ENCODE measurements around the gene SLC15A3.

SLC15A3 gene

DNA sequence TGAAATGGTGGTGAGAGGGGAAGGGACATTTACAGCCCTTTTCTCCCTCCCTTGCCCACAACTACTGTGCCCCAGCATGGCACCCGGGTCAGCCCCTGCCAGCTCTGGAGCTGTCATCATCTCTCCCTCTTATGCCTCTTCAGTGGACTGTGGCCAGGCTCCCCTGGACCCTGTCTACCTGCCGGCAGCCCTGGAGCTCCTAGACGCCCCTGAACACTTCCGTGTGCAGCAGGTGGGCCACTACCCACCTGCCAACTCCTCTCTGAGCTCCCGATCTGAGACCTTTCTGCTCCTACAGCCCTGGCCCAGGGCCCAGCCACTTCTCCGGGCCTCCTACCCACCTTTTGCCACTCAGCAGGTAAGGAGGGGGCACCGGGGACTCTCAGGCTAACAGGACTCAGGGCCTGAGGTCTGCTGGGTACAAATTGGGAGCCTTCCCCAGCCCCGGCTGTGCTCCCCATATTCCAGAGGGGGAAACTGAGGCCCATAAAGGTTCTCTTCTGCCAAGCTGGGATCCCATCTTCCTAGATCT, 24.8 kb downstream of the SLC15A3 start:
- DNase-seq, result no peak

DNA sequence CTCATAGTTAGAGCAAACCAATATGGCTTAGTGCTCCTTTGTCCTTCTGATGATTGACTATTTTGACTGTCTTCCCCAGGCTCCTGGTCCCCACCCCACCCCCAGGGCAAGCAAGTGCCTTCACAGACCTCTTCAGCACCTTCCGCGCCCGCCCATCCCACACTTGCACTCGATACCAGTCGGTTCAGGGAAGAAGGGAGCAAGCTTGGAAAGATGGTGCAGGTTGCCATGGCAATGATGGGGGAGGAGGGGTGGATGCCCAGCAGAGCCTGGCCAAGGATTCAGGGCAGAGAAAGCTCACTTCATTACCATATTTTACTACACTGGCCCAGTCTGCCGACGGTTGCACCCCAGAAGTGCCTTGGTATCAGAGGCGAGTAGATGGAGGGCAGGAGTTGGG, 25.5 kb downstream of the SLC15A3 start:
- DNase-seq, result no peak

DNA sequence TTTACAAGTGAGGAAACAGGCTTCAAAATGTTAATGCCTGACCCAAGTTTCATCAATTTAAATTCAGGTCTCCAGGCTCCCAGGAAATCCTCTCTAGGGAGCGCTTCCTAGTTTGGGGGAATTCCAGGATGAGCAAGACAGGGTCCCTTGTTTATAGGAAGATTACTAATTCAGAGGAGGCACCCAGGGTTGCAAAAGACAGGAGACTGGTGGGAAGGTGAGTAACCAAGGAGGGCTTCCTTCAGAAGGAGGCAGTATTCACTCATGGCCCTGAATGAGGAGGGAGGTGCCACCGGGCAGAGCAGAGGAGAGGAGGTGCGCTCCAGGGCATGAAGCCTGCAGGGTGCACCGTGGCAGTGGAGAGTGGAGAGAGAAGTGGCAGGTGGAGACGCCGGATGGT, 26.1 kb downstream of the SLC15A3 start:
- DNase-seq, result no peak

DNA sequence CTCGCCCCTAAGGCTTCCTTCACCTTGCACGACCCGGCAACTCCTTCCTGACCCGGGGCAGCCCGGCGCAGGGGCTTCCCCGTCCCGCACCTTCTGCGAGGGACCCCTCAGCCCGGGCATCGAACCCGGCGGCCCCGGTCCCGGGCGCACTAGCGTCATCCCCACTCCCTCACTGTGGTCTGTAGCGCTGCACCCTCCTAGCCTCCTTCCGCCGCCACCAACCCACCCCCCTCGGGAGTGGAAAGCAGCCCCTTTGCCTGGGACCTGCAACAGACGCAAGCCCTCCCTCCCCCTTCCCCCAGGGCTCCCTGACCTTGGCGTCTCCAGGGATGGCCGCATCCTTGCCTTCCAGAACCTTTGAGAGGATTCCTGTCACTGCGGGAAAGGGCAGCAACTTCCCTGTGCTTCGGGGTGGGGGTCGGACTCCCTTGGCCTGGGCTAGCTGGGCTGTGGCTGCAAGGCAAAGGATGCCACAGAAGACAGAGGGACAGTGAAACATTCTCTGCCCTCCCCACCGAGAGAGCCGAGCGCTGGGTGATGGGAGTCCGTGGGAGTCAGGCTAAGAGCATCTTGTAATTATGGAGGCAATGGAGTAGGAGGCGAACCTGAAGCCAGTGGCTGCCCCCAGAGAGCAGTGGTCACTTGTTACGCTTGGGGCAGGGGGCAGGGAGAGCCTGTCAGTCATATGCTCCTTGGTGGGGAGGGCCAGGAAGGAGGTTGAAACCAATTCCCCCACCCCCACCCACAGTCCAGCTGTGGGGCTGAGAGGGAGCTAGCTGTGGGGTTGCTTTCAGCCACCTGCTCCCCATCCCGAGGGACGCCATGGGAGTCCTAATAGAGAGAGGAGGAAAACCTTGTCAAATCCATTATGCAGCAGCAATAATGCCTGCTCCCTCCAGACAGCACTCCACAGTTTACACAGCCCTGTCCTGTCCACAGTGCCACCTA, 26.8 kb downstream of the SLC15A3 start:
- peak; percentile 80 for DNase-seq

DNA sequence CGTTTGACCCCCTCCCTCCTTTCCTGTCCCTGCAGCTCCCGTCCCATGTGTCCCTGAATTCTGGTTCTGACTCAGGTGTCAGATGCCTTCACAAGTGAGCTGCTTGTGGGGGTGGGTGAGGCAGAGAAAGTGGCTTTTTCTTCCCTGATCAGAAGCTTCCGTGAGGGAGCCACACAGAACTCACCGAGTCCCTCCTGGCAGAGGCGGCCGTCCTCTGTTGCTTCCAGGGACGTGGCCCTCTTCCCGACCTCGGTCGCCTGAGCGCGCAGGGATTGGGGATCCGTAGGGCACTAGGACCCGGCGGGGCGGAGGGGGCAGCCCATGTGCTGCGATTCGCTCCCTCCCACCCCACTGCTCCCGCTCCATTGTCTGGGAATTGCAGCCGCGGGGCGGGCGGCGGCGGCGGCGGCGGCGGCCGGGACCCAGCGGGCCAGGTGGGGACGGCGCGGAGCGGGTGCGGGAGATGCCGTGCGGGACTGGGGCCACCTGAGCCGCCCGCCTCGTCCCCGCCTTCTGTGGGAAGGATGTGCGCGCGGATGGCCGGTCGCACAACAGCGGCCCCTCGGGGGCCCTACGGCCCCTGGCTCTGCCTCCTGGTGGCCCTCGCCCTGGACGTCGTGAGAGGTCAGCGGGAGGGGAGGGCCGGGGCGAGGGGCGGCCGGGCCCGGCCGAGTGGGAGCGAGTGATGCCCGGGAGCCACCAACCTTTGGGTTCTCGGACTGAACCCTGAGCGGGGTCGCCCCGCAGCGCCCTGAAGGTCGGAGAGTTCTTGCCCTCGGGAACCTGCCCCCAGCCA, 27.7 kb downstream of the SLC15A3 start, which contains the start of gene TMEM132A:
Gene TMEM132A, plus strand, starts transcription at position 351 of the 796 bp plus-strand sequence. Its CDS starts 174 bp downstream, at position 525.
- DNase-seq, result peak; percentile 84

DNA sequence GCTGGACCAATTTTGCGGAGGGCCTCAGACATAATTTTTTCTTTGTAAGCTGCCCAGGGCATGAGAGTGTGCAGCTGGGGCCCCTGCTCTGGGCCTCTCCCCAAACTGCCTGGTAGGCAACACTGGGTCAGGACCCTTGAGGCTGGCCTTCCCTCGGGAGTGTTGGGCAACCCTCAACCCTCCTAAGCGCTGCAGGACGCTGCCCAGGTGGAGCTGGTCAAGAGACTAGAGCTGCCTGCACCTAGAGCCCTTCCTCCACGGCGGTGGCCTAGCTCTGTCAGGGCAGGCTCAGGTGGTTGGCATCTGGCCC, 28.2 kb downstream of the SLC15A3 start:
- no peak for DNase-seq

DNA sequence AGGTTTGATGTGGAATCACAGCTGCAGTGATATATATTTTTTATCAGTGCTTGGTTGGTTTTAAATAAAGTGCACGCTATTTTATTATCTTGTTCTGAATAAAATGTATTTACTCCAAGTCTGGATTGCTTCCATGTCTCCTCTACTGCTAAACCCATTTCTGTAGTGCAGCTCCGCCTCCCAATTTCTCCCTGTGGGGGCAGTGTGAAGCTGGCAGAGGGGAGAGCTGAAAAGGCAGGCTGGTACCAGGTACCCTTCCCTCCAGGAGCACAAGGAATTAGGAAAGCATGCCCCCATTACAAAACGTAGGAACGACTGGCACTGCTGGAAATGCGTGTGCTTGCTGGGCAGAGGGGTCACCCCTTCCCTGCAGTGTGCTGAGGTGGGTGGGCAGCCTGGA, 28.6 kb downstream of the SLC15A3 start:
- DNase-seq, result no peak

DNA sequence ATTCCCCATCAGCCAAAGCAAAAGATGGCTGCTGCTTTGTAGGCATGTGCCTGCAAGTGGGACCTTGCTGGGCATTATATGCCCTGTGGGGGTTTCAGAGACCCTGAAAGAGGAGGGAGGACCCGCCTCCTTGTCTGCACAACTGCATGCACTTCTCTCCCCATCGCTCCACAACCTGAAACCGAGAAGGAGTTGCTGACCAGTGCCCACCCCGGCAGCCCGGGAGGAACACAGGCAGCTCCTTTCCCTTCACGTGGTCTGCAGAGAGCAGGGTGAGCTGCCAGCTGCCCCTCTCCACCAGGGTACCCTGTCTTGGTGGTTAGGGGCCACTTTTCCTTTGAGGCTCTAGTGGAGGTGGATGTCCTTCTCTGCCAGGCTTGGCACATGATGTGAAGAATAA, 29.1 kb downstream of the SLC15A3 start:
- no peak for DNase-seq

DNA sequence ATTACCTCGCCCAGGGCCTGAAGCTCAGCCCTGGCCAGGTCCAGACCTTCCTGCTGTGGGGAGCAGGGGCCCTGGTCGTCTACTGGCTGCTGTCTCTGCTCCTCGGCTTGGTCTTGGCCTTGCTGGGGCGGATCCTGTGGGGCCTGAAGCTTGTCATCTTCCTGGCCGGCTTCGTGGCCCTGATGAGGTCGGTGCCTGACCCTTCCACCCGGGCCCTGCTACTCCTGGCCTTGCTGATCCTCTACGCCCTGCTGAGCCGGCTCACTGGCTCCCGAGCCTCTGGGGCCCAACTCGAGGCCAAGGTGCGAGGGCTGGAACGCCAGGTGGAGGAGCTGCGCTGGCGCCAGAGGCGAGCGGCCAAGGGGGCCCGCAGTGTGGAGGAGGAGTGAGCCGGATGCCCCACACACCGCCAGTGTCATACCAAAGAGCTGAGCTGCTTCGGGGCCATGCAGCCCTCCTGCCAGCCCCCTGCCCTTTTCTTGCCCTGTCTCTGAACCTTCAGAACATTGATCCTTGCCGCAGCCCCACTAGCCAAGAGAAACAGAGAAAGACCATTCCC, 30.1 kb downstream of the SLC15A3 start:
- DNase-seq, result no peak

DNA sequence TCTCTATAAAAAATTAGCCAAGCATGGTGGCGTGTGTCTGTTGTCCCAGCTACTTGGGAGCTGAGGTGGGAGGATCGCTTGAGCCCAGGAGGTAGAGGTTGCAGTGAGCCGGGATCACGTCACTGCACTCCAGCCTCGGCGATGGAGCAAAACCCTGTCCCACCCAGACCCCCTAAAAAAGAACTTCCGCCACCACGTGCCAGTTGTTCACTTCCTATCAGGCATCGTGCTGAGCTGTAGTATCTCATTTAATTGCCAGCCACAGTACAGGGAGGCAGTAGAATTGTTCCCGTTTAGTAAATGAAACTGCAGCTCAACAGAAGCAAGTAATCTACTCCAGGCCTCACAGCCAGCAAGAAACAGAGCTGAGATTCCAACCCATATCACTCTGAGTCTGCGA, 30.7 kb downstream of the SLC15A3 start:
- no peak for DNase-seq

DNA sequence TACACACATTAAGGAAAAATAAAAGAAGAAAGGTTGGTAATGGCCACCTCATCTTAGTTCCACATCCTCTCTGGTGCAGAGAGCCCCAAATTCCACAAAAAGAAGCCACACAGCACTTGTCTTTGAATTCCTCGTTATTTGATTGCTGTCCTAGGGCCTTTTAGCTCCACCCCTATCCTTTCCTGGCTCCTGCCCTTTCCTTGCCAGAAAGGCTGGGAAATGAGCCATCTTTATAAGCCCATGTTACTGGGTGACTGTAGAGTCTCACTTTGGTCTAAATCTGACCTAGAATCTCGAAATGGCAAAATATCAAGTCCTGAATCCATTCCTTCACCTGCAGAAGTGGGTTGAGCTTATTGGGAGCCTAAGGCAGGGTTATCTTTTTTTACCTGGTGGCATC, 32.0 kb downstream of the SLC15A3 start:
- DNase-seq, result no peak

DNA sequence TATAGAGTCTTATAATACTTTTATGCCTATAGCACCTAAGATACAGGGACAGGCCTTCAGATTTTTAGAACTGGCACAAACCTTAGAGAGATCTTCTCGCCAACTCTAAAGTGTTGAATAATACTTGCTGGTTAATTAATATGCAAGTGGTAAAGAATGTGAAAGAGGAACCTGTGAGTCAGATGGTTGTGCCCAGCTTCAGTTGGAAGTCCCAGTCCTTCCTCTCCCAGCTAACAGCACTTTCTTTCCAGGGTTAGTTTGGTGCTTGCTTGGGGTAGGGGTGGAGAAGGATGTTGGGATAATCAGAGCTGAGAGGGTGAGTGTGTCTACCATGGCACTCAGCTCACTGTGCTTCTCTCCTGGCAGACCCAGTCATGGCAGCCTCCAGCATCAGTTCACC, 32.7 kb downstream of the SLC15A3 start:
- DNase-seq, result no peak

DNA sequence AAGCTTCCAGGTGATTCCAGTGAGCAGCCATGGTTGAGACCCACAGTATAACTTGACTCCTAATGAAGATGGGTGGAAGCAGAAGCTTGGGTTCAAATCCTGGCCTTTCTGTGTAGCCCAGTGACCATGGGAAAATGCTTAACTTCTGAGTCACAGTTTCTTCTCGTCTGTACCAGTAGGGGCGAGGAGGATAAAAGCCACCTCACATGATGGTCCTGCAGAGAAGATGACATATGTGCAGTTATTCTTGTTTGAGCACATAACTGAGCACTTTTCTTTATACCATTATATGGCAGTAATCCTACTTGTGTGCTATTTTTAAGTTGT, 33.1 kb downstream of the SLC15A3 start:
- DNase-seq, result no peak

DNA sequence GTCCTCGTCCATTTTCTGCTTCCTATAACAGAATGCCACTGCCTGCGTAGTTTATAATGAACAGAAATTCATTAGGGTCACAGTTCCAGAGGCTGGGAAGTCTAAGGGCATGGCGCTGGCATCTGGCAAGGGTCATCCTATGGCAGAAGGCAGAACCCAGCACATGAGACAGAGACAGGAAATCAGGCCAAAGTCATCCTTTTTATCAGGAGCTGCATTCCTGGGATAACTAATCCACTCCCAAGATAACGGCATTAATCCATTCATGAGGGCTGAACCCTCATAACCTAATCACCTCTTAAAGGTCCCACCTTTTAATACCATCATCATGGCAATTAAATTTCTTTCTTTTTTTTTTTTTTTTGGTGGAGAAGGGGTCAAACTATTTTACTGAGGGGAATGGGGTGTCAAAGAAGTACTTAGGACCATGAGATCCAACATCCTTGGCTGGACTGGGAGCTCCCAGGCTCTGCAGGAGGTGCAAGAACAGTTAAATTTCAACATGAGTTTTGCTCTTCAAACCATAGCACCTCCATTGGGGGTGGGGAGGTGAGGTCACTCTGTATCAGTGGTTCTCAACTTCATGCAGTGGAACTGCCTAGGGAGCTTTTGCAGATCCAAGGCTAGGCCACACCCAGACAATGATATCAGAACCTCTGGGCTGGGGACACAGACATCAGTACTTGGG, 33.6 kb downstream of the SLC15A3 start:
- no peak for DNase-seq

DNA sequence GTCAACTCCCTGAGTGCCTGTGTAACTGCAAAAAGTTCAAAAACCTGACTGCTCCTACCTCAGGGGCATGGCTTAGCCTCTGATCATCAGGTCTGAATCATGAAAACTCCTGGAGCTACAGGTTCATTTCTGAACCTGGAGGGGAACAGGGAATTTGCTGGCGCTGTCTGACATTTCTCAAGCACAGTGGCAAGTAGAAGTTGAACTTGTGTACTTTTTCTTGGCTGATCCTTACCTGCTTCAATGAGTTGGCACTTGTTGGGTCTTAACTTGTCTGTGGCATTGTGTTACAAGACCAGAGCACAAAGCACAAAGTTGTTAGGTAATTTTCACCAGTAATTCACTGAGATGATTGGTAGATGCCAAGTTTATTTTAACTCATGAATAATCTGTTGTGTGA, 34.7 kb downstream of the SLC15A3 start:
- no peak for DNase-seq

DNA sequence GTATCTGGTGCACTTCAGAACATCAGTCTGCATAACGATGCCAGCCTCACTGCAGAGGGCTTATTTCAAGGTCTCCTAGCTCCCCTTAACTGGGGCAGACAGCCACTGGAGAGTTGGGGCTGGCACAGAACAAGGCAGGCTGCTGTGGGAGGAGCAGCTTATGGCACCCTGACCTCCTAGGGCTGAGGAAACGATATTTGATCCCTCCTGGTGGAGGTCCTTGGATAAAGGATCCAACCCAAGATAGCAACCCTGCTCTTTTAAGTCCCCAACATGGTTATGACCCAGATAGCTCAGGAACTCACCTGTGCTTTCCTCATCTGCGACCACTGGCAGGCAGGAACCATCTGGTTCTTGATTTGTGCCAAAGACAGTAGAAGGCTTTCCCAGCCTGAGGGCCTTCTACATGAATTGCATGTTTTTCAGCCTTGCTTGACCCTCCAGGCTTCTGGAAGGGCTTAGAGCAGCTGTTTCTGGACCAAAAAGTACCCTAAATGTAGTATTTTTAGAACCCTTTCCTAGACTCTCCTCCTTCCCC, 35.2 kb downstream of the SLC15A3 start:
- DNase-seq, result no peak

DNA sequence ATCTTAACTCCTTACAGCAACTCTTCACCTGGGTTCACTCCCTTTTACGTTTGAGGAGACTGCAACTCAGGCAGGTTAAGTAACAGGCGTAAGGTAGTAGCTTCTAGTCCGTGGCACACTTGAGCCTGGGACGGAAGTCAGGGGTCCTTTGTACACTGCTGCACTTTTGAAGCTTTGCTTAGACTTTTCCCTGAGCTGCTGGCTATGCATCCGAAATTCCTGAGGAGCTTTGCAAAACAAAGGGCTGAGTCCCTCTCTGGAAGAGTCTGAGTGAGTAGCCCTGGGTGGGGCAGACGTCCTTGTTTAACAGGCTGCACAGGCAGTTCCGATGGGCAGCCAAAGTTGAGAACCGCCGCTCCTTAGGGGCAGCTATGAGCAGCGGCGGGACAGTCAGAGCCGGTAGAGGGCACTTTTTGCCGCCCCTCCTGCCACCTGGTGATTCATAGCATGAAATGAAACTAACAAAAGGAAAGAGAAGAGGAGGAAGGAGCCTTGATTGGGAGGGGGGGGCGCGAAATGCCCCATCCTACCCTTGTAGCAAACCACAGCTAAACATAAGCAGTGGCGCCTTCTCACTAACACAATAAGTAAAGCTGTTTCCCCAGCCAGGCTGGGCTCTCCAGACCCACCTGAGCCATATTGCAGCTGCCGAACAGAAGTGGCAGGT, 36.6 kb downstream of the SLC15A3 start:
- no peak for DNase-seq

DNA sequence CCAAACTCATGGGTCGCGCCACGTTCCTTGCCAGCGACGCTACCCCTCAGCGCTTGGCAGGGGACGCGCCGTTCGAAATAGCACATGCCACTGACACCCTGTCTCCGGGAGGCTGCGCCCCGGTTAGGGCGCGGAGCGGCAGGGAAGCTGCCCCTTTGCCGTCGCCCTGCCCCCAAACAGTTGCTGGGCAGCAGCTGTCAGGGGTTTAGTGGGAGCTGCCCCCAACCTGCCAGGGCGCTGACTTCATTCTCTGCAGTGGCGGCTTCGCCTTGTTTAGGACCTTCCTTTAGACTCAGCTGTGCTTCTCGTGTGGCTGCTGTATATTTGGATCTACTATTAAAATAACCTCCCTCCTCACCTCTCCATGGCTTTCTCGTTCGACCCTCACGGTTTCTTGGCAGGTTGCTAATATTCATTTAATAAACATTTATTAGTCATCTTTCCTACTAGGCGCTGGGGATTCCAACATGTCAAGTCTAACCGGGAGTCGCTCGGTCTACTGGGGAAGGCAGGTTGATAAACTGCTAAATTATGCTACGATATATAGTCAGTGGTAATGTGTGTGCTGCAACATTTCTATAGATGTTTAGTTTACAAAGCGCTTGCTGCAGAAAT, 37.2 kb downstream of the SLC15A3 start:
- DNase-seq, result peak; percentile 45

DNA sequence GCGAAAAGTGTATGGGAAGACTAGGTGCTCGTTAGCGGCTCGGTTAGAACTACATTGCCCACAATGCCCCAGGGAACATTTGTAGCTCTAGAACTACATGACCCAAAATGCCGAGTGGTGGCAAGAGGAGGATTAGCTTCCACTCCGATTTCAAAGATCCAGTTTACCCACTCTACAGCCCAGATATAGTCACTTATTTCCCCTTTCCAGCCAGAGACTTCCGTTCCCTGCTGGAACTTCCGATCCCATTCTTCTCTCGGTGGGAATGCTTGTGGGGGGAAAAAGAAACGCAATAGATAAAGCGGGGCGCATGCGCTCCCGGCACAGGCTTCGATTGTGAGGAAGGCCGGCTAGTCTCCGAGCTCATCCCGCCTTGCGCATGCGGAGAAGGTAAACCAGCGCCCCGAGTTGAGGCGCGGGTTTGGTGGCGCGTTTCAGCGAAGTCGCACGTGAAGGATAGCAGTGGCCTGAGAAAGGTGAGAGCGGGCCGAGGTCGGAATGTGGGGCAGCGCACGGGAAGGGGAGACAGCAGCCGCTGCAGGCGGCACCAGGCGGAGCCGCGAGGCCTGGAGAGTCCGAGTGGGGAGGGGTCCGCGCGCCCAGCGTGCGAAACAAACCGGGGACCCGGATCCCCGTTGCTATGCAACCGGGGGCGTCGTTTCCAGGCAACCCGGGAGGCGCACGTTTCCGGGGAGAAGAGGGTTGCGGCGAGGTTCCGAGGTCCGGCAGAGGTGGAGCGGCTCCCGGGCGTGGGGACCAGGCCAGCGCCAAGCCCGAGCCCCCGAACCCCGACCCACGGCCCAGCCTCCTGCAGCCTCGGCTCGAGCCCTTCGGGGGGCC, 38.0 kb downstream of the SLC15A3 start, which contains the start of gene TMEM109:
Gene TMEM109, plus strand, starts transcription at position 366 of the 840 bp plus-strand sequence. CDS start 5,536 bp downstream, outside the sequence.
- peak; percentile 93 for DNase-seq

DNA sequence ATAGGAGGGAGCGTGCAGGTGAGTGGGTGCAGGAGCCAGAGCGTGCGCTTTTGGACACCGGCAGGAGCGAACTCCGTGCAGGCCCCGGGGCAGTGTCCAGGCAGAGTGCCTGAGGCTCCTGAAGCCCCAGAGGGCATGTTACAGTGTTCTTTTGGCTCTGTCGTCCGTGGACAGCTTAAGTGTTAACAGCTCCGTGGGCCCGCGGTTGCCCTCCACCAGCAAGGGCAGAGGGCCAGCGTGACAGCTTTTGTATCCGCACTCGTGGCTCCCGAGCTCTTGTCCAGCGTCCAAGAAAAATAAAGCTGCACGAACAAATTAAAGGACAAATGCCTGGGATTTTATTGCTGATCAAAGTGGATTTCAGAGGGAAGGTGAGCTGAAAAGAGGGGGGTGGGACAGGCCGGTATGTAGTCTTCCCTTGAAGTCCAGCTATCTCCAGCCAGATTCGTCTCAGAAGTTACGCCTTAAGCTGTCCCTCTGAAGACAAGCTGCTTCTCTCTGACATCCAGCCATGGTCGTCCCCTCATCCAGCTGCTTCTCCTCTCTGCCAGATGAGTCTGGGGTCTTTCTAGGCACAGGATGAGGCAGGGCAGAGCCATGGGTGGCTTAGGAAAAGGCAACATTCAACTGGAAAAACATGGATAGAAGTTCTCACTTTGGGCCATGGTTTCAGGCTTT, 39.0 kb downstream of the SLC15A3 start:
- DNase-seq, result no peak
